HEK293 (cell line): ENCODE data around the gene DPM2.

Source experiments
- CTCF ChIA-PET: fragments of 350-600 bp; formaldehyde crosslinking; extraction: SDS; loops from one replicate; lab custom pipeline; 2021; ENCODE audit warnings: antibody characterized with exemption; lab: Yijun Ruan, JAX
- POLR2A ChIA-PET: fragments of 300-600 bp; formaldehyde crosslinking; extraction: SDS; loops from one replicate; lab custom pipeline; 2020; ENCODE audit warnings: antibody characterized with exemption, inconsistent platforms; lab: Yijun Ruan, JAX
- H3K27ac ChIP-seq: fragments of 200-500 bp; sonication (Bioruptor generic); 2 replicates; pipeline ENCODE4 v1.5.1; 2014; ENCODE audit warnings: low read depth, low read length, control low read depth, inconsistent platforms; ENCODE audit errors: extremely low read depth
- H3K36me3 ChIP-seq, 2 experiments: fragments of 200-500 bp in 1 of 2; sonication (Bioruptor generic) in 1 of 2; 1 replicate in 1 of 2; 2 replicates in 1 of 2; pipeline ENCODE4 v1.5.1; 2014 to 2017; ENCODE audit warnings: inconsistent platforms in 2 of 2, low read length in 2 of 2; ENCODE audit not compliant: control insufficient read depth in 2 of 2, insufficient read depth in 1 of 2
- H3K4me1 ChIP-seq: fragments of 200-500 bp; sonication (Bioruptor generic); 2 replicates; pipeline ENCODE4 v1.5.1; 2014; ENCODE audit warnings: mild to moderate bottlenecking, low read length, inconsistent platforms; ENCODE audit not compliant: control insufficient read depth, insufficient read depth
- H3K4me3 ChIP-seq: 2 replicates; pipeline ENCODE4 v1.5.1; 2011; ENCODE audit warnings: low read depth, mild to moderate bottlenecking, control low read depth, low read length, moderate library complexity
- H3K9me3 ChIP-seq: fragments of 200-500 bp; sonication (Bioruptor generic); 2 replicates; pipeline ENCODE4 v1.5.1; 2014; ENCODE audit warnings: low read depth, low read length, inconsistent platforms; ENCODE audit not compliant: control insufficient read depth, insufficient read depth
- IKZF3 ChIP-seq: fragments of 450-650 bp; IDR thresholded peaks from 2 replicates; pipeline ENCODE4 v1.5.0; 2018; ENCODE audit warnings: missing biosample characterization, mild to moderate bottlenecking, missing genetic modification characterization, moderate library complexity
- KLF16 ChIP-seq: fragments of 450-650 bp; formaldehyde crosslinking; IDR thresholded peaks from 2 replicates; pipeline ENCODE4 v1.5.1; 2017; ENCODE audit warnings: missing biosample characterization, missing genetic modification characterization
- MYNN ChIP-seq: fragments of 450-650 bp; formaldehyde crosslinking; IDR thresholded peaks from 2 replicates; pipeline ENCODE4 v1.5.1; 2016; ENCODE audit warnings: missing biosample characterization, missing genetic modification characterization, borderline replicate concordance
- MZF1 ChIP-seq: fragments of 450-650 bp; formaldehyde crosslinking; IDR thresholded peaks from 2 replicates; pipeline ENCODE4 v1.5.1; 2017; ENCODE audit warnings: missing biosample characterization, missing genetic modification characterization, borderline replicate concordance
- OVOL3 ChIP-seq: fragments of 450-650 bp; formaldehyde crosslinking; IDR thresholded peaks from 2 replicates; pipeline ENCODE4 v1.5.1; 2016; ENCODE audit warnings: missing biosample characterization, missing genetic modification characterization
- SCRT1 ChIP-seq: fragments of 450-650 bp; formaldehyde crosslinking; IDR thresholded peaks from 2 replicates; pipeline ENCODE4 v1.5.1; 2016; ENCODE audit warnings: missing biosample characterization, missing genetic modification characterization, borderline replicate concordance
- SP2 ChIP-seq: fragments of 450-650 bp; formaldehyde crosslinking; IDR thresholded peaks from 2 replicates; pipeline ENCODE4 v1.5.1; 2016; ENCODE audit warnings: missing biosample characterization, missing genetic modification characterization
- ZNF10 ChIP-seq: fragments of 450-650 bp; formaldehyde crosslinking; IDR thresholded peaks from 2 replicates; pipeline ENCODE4 v1.5.1; 2017; ENCODE audit warnings: missing biosample characterization, missing genetic modification characterization
- ZNF140 ChIP-seq: fragments of 450-650 bp; formaldehyde crosslinking; IDR thresholded peaks from 2 replicates; pipeline ENCODE4 v1.5.1; 2016; ENCODE audit warnings: missing biosample characterization, missing genetic modification characterization
- ZNF155 ChIP-seq: fragments of 450-650 bp; formaldehyde crosslinking; IDR thresholded peaks from 2 replicates; pipeline ENCODE4 v1.5.1; 2016; ENCODE audit warnings: missing biosample characterization, missing genetic modification characterization
- ZNF174 ChIP-seq: fragments of 450-650 bp; formaldehyde crosslinking; IDR thresholded peaks from 2 replicates; pipeline ENCODE4 v1.5.0; 2017; ENCODE audit warnings: missing biosample characterization, mild to moderate bottlenecking, missing genetic modification characterization
- ZNF23 ChIP-seq: fragments of 450-650 bp; formaldehyde crosslinking; IDR thresholded peaks from 2 replicates; pipeline ENCODE4 v1.5.1; 2016; ENCODE audit warnings: missing biosample characterization, missing genetic modification characterization, borderline replicate concordance
- ZNF292 ChIP-seq: fragments of 450-650 bp; formaldehyde crosslinking; IDR thresholded peaks from 2 replicates; pipeline ENCODE4 v1.5.1; 2016; ENCODE audit warnings: low read depth, missing biosample characterization, missing genetic modification characterization, borderline replicate concordance
- ZNF354C ChIP-seq: fragments of 450-650 bp; formaldehyde crosslinking; IDR thresholded peaks from 2 replicates; pipeline ENCODE4 v1.5.1; 2016; ENCODE audit warnings: missing biosample characterization, missing genetic modification characterization, low read depth, borderline replicate concordance
- ZNF37A ChIP-seq: fragments of 450-650 bp; IDR thresholded peaks from 2 replicates; pipeline ENCODE4 v1.5.1; 2018; ENCODE audit warnings: missing biosample characterization, missing genetic modification characterization
- ZNF560 ChIP-seq: fragments of 450-650 bp; formaldehyde crosslinking; IDR thresholded peaks from 2 replicates; pipeline ENCODE4 v1.5.1; 2017; ENCODE audit warnings: missing biosample characterization, missing genetic modification characterization, borderline replicate concordance
- ZNF654 ChIP-seq: fragments of 450-650 bp; formaldehyde crosslinking; IDR thresholded peaks from 2 replicates; pipeline ENCODE4 v1.5.1; 2016; ENCODE audit warnings: low read depth, missing biosample characterization, missing genetic modification characterization
- ZNF660 ChIP-seq: fragments of 450-650 bp; IDR thresholded peaks from 2 replicates; pipeline ENCODE4 v1.5.1; 2018; ENCODE audit warnings: missing biosample characterization, mild to moderate bottlenecking, missing genetic modification characterization
- ZNF707 ChIP-seq: fragments of 450-650 bp; formaldehyde crosslinking; IDR thresholded peaks from 2 replicates; pipeline ENCODE4 v1.5.1; 2016; ENCODE audit warnings: missing biosample characterization, missing genetic modification characterization
- ZNF747 ChIP-seq: fragments of 450-650 bp; formaldehyde crosslinking; IDR thresholded peaks from 2 replicates; pipeline ENCODE4 v1.5.1; 2016; ENCODE audit warnings: missing biosample characterization, missing genetic modification characterization
- TF ChIP-seq, protein P1 (sequence below): fragments of 450-650 bp; formaldehyde crosslinking; IDR thresholded peaks from 2 replicates; pipeline ENCODE4 v1.5.1; 2016; ENCODE audit warnings: missing biosample characterization, missing genetic modification characterization
- TF ChIP-seq, protein P2 (sequence below): fragments of 450-650 bp; formaldehyde crosslinking; conservative IDR thresholded peaks from 2 replicates; pipeline ENCODE4 v1.5.1; 2016; ENCODE audit warnings: low read depth, missing biosample characterization, missing genetic modification characterization
- TF ChIP-seq, protein P3 (sequence below): fragments of 450-650 bp; formaldehyde crosslinking; IDR thresholded peaks from 2 replicates; pipeline ENCODE4 v1.5.0; 2017; ENCODE audit warnings: missing biosample characterization, missing genetic modification characterization, borderline replicate concordance
- TF ChIP-seq, protein P4 (sequence below): fragments of 450-650 bp; formaldehyde crosslinking; IDR thresholded peaks from 2 replicates; pipeline ENCODE4 v1.5.1; 2016; ENCODE audit warnings: missing biosample characterization, missing genetic modification characterization
- TF ChIP-seq, protein P5 (sequence below): fragments of 450-650 bp; formaldehyde crosslinking; IDR thresholded peaks from 2 replicates; pipeline ENCODE4 v1.5.1; 2016; ENCODE audit warnings: missing biosample characterization, missing genetic modification characterization

Gene DPM2

DNA sequence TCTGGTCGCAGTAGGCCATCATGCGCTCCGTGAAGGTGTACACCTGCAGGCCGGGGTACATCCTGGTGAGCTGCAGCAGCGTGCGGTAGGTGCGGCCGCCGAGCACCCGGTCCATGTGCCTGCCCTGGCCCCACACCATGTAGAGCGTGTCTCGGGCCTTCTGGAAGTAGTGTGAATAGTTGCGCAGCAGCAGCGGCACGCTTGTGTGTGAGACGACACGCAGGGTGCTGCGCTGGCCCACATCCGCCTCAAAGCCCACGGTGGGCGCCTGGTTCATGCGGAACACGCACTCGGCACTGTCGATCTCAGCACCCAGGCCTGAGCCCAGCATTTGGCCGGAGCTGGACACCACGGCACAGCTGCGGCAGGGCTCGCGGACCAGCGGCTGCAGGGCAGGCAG lies 25.4 kb downstream of the DPM2 start:
- H3K27ac ChIP-seq, result no peak overlapping the region
- TF ChIP-seq ZNF37A (tag by site-specific recombination) (no peak), ZNF354C (tag by site-specific recombination) (no peak), ZNF140 (tag by site-specific recombination) (no peak), KLF16 (tag by site-specific recombination) (no peak), ZNF660 (tag by site-specific recombination) (no peak), SCRT1 (tag by site-specific recombination) (no peak), ZNF155 (no peak), MZF1 (no peak), ZNF747 (tag by site-specific recombination) (no peak), ZNF707 (tag by site-specific recombination) (no peak), ZNF560 (tag by site-specific recombination) (no peak), SP2 (no peak), IKZF3 (no peak), ZNF23 (no peak), OVOL3 (tag by site-specific recombination) (no peak)
- TF ChIP-seq, protein P1, sequence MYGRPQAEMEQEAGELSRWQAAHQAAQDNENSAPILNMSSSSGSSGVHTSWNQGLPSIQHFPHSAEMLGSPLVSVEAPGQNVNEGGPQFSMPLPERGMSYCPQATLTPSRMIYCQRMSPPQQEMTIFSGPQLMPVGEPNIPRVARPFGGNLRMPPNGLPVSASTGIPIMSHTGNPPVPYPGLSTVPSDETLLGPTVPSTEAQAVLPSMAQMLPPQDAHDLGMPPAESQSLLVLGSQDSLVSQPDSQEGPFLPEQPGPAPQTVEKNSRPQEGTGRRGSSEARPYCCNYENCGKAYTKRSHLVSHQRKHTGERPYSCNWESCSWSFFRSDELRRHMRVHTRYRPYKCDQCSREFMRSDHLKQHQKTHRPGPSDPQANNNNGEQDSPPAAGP (tag by site-specific recombination), result no peak
- TF ChIP-seq, protein P2, sequence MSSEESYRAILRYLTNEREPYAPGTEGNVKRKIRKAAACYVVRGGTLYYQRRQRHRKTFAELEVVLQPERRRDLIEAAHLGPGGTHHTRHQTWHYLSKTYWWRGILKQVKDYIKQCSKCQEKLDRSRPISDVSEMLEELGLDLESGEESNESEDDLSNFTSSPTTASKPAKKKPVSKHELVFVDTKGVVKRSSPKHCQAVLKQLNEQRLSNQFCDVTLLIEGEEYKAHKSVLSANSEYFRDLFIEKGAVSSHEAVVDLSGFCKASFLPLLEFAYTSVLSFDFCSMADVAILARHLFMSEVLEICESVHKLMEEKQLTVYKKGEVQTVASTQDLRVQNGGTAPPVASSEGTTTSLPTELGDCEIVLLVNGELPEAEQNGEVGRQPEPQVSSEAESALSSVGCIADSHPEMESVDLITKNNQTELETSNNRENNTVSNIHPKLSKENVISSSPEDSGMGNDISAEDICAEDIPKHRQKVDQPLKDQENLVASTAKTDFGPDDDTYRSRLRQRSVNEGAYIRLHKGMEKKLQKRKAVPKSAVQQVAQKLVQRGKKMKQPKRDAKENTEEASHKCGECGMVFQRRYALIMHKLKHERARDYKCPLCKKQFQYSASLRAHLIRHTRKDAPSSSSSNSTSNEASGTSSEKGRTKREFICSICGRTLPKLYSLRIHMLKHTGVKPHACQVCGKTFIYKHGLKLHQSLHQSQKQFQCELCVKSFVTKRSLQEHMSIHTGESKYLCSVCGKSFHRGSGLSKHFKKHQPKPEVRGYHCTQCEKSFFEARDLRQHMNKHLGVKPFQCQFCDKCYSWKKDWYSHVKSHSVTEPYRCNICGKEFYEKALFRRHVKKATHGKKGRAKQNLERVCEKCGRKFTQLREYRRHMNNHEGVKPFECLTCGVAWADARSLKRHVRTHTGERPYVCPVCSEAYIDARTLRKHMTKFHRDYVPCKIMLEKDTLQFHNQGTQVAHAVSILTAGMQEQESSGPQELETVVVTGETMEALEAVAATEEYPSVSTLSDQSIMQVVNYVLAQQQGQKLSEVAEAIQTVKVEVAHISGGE (tag by site-specific recombination), result no peak
- TF ChIP-seq, protein P3, sequence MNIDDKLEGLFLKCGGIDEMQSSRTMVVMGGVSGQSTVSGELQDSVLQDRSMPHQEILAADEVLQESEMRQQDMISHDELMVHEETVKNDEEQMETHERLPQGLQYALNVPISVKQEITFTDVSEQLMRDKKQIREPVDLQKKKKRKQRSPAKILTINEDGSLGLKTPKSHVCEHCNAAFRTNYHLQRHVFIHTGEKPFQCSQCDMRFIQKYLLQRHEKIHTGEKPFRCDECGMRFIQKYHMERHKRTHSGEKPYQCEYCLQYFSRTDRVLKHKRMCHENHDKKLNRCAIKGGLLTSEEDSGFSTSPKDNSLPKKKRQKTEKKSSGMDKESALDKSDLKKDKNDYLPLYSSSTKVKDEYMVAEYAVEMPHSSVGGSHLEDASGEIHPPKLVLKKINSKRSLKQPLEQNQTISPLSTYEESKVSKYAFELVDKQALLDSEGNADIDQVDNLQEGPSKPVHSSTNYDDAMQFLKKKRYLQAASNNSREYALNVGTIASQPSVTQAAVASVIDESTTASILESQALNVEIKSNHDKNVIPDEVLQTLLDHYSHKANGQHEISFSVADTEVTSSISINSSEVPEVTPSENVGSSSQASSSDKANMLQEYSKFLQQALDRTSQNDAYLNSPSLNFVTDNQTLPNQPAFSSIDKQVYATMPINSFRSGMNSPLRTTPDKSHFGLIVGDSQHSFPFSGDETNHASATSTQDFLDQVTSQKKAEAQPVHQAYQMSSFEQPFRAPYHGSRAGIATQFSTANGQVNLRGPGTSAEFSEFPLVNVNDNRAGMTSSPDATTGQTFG (tag by site-specific recombination), result no peak
- TF ChIP-seq, all 188 proteins: peak for 0
- peaks cover 2% of the 10 kb centered on the region; the same call in 1 of the 2 replicates for H3K4me1 ChIP-seq
- no peaks in the 10 kb centered on the region for H3K9me3 ChIP-seq
- peaks cover 0 to 31% of the 10 kb centered on the region in 2 experiments; a peak in 2 of 3 replicates for H3K36me3 ChIP-seq
- POLR2A ChIA-PET, result no interaction called here
- CTCF ChIA-PET, result interaction anchor here (0.7 to 1.6 kb wide), 5 partner anchors 9 to 205 kb away, joined by 3 to 7 read pairs (median 3); no protein-coding TSS in a partner anchor
- no peak overlapping the region for H3K4me3 ChIP-seq

DNA sequence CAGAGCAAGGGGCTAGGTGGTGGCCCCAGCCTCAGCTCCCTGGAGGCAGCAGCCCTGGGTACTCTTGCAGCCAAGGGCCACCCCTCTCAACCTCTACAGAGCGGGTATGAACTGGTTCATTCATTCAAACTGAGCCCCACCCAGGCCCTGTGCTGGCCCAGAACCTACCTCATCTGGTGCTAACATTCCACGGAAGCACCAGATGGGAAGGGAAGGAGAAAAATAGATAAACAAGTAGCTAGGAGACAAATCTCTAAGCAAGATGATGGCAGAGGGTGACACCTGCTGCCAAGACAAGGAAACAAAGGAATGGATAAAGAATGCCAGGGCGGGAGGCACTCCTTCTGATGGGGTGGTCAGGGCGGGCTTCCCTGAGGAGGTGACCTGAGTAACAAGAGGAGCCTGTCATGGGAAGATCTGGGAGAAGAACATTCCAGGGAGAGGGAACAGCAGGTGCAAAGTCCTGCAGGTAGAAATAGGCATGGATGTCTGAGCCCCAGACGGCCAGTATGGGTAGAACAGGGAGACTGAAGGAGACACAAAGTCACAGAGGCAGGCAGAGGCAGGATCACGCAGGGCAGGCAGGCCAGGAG lies 26.9 kb downstream of the DPM2 start:
- Histone ChIP-seq H3K9me3 (no peaks in the 10 kb centered on the region), H3K27ac (no peak overlapping the region), H3K4me1 (no peaks in the 10 kb centered on the region), H3K4me3 (no peak overlapping the region), H3K36me3 (peaks cover 0 to 31% of the 10 kb centered on the region in 2 experiments; a peak in 2 of 3 replicates)
- CTCF ChIA-PET, result interaction anchor here (0.7 to 1.6 kb wide), 6 partner anchors 9 to 176 kb away, joined by 4 to 9 read pairs (median 6); partner anchors contain the start of gene TOR2A
- POLR2A ChIA-PET, result interaction anchor here (0.8 kb wide), 1 partner anchor 11 kb away, joined by 3 read pairs; no protein-coding TSS in a partner anchor
- TF ChIP-seq, protein P4, sequence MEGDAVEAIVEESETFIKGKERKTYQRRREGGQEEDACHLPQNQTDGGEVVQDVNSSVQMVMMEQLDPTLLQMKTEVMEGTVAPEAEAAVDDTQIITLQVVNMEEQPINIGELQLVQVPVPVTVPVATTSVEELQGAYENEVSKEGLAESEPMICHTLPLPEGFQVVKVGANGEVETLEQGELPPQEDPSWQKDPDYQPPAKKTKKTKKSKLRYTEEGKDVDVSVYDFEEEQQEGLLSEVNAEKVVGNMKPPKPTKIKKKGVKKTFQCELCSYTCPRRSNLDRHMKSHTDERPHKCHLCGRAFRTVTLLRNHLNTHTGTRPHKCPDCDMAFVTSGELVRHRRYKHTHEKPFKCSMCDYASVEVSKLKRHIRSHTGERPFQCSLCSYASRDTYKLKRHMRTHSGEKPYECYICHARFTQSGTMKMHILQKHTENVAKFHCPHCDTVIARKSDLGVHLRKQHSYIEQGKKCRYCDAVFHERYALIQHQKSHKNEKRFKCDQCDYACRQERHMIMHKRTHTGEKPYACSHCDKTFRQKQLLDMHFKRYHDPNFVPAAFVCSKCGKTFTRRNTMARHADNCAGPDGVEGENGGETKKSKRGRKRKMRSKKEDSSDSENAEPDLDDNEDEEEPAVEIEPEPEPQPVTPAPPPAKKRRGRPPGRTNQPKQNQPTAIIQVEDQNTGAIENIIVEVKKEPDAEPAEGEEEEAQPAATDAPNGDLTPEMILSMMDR, result peak; percentile 22; the same call in 1 of the 2 replicates
- TF ChIP-seq ZNF10 (tag by site-specific recombination) (no peak), ZNF174 (tag by site-specific recombination) (no peak), MYNN (no peak), ZNF140 (tag by site-specific recombination) (no peak), ZNF654 (tag by site-specific recombination) (peak; percentile 56), ZNF707 (tag by site-specific recombination) (no peak), ZNF747 (tag by site-specific recombination) (no peak), ZNF292 (tag by site-specific recombination) (no peak)
- TF ChIP-seq, protein P5, sequence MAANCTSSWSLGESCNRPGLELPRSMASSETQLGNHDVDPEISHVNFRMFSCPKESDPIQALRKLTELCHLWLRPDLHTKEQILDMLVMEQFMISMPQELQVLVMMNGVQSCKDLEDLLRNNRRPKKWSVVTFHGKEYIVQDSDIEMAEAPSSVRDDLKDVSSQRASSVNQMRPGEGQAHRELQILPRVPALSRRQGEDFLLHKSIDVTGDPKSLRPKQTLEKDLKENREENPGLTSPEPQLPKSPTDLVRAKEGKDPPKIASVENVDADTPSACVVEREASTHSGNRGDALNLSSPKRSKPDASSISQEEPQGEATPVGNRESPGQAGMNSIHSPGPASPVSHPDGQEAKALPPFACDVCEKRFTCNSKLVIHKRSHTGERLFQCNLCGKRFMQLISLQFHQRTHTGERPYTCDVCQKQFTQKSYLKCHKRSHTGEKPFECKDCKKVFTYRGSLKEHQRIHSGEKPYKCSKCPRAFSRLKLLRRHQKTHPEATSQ (tag by site-specific recombination), result no peak
